ENCODE results near the gene OR5AP2. TPM values are rescaled to one million over a fixed set of nuclear protein-coding genes. Genes with fewer than 3 reads are reported as not detected.
"Not testable (repeated sequence)": the region's sequence is repeated elsewhere in the genome, so short reads cannot be mapped to it uniquely, and the experiment has no call there.

OR5AP2 gene
- total RNA-seq = not detected

DNA sequence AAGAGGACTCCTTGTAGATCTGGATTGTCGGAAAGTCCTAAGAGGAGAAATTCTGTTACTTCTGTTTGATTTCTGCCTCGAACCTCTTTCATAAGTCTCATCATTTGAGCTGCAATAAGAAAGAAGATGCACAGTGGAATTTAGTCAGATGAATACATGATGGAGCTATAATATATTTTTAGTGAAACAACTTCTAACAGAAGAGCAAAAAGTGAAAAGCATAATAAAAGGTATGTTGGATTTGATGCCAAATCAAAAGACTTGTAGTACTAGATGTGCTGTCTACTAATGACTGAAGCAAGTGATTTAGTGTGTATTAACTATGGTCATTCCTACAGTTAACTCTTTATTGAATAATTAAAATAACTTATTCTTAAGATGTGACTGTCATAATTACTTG, at the start of gene OR5AP2:
OR5AP2 (minus strand) TSS at position 101 of the 400 bp plus-strand sequence; CDS start at position 101, 0 bp downstream.
- intact Hi-C loops (cut with DNase I) = no loop called here
- DNase-seq = no peak
- no peaks in the 10 kb centered on the region for H3K4me1 ChIP-seq
- no peaks in the 10 kb centered on the region for H3K27me3 ChIP-seq
- 53 to 60% methylated on average over 2 of the region's 2 CpGs for WGBS, 2 donors
- H3K36me3 ChIP-seq = no peaks in the 10 kb centered on the region
- no peak within 1 kb of the TSS for H3K27ac ChIP-seq
- H3K9me3 ChIP-seq = peaks cover 0 to 3% (median 0%) of the 10 kb centered on the region in 3 donors
- H3K4me3 ChIP-seq = no peak within 1 kb of the TSS
- TF ChIP-seq, protein P1, sequence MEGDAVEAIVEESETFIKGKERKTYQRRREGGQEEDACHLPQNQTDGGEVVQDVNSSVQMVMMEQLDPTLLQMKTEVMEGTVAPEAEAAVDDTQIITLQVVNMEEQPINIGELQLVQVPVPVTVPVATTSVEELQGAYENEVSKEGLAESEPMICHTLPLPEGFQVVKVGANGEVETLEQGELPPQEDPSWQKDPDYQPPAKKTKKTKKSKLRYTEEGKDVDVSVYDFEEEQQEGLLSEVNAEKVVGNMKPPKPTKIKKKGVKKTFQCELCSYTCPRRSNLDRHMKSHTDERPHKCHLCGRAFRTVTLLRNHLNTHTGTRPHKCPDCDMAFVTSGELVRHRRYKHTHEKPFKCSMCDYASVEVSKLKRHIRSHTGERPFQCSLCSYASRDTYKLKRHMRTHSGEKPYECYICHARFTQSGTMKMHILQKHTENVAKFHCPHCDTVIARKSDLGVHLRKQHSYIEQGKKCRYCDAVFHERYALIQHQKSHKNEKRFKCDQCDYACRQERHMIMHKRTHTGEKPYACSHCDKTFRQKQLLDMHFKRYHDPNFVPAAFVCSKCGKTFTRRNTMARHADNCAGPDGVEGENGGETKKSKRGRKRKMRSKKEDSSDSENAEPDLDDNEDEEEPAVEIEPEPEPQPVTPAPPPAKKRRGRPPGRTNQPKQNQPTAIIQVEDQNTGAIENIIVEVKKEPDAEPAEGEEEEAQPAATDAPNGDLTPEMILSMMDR (IDR thresholded peaks at IDR 0.05) = no peak
- no peak for TF ChIP-seq POLR2A (IDR thresholded peaks at IDR 0.05)

DNA sequence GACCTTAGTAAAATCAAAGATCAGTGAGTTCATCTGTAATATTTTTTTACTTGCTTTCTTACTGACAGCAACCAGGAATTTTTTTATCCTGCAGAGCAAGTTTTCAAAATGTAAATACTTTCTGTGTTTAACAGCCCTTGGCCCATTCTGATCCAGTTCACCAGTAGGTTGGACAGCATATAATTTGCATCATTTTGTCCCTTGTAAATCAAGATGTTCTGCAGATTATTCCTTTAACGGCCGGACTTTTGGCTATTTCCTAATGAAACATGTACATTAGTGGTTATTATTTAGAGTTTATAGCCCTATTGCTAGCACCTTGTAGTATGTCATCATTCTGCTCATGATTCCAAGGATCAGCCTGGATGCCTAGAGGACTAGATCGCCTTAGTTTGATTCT, 48.9 kb upstream of the OR5AP2 start:
- H3K27ac ChIP-seq; H3K9me3 ChIP-seq; H3K4me3 ChIP-seq; DNase-seq; intact Hi-C loops (cut with DNase I); H3K4me1 ChIP-seq; H3K36me3 ChIP-seq; H3K27me3 ChIP-seq: not testable (repeated sequence)
- WGBS, 2 donors = 71 to 89% methylated on average over 3 of the region's 3 CpGs

DNA sequence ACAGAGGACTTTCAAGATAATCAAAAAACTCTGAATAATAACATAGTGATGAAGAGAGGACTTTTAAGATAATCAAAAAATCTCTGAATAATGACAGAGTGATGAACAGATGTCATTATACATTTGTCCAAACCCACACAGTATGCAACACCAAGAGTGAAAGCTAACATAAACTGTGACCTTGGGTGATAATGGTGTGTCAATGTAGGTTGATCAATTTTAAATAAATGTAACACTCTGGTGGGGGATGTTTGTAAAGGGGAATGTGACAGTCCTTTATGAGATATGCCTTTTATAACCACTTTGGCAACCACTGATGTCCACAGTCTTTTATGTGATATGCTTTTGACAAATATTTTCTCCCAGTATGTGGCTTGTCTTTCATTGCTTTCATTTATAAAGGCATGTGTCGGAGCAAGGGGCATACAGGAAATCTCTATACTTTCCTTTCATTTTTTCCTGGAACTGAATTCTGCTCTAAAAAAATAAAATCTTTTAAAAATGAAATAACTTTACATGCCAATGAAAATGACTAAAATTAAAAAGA, 46.4 kb upstream of the OR5AP2 start:
- WGBS, 2 donors = 36 to 44% methylated on average over 1 of the region's 1 CpG
- Histone ChIP-seq H3K36me3 (no peaks in the 10 kb centered on the region), H3K4me1 (no peaks in the 10 kb centered on the region), H3K9me3 (no peaks in the 10 kb centered on the region), H3K27me3 (no peaks in the 10 kb centered on the region), H3K4me3 (no peak overlapping the region), H3K27ac (no peak overlapping the region)
- intact Hi-C loops (cut with DNase I) = no loop called here
- TF ChIP-seq POLR2A (IDR thresholded peaks at IDR 0.05) = no peak
- TF ChIP-seq, protein P1 (IDR thresholded peaks at IDR 0.05) = no peak
- no peak for DNase-seq

DNA sequence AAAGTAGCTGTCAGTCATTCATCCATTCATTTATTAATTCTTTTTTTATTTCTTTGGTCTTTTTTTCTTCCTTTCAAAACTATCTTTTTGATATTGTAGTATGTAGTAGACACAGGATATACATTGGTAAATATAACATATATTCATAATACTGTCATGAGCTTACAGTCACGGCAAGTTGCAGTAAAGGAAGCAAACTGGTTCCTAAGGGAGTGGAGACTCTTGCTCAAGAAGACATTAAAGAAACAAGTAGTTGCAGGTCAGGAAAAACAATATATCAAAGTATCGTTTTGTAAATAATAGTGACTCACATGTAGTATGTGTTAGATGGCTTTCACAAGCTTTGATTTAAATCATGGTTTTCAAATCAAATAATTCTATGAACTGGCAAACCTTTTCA, 28.7 kb upstream of the OR5AP2 start:
- Histone ChIP-seq H3K4me1 (no peaks in the 10 kb centered on the region), H3K27ac (no peak overlapping the region)
- 50 to 52% methylated on average over 2 of the region's 2 CpGs for WGBS, 2 donors

DNA sequence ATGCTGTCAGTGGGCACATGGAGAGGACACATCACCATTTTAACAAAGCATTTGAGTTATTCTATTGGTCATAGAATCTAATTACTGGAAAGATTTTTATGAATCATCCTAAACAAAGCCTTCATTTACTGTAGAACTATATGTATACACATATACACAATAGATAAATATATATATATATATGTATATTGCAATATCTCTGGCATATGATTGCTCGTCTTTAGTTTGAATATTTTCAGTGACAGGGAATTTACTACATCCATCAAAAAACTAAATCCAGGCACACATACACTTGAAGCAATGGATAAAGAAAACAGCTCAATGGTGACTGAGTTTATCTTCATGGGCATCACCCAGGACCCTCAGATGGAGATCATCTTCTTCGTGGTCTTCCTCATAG, 21.1 kb upstream of the OR5AP2 start, which contains the start of gene OR5AR1:
OR5AR1 (plus strand) TSS at position 301 of the 400 bp plus-strand sequence; CDS start at position 301, 0 bp downstream.
- H3K4me1 ChIP-seq = no peaks in the 10 kb centered on the region
- no peak within 1 kb of the TSS for H3K4me3 ChIP-seq
- no peak within 1 kb of the TSS for H3K27ac ChIP-seq
- H3K36me3 ChIP-seq = no peaks in the 10 kb centered on the region
- intact Hi-C loops (cut with DNase I) = no loop called here
- 62 to 69% methylated on average over 2 of the region's 2 CpGs for WGBS, 2 donors
- TF ChIP-seq POLR2A (IDR thresholded peaks at IDR 0.05) = no peak
- TF ChIP-seq, protein P1 (IDR thresholded peaks at IDR 0.05) = no peak
- no peaks in the 10 kb centered on the region for H3K27me3 ChIP-seq
- no peak for DNase-seq
- H3K9me3 ChIP-seq = no peaks in the 10 kb centered on the region

More for the DNA sequence above, 28.7 kb upstream of the OR5AP2 start:
- TF ChIP-seq, protein P1 (IDR thresholded peaks at IDR 0.05) = no peak
- no peak for TF ChIP-seq POLR2A (IDR thresholded peaks at IDR 0.05)
- no peak overlapping the region for H3K4me3 ChIP-seq
- no peaks in the 10 kb centered on the region for H3K27me3 ChIP-seq
- intact Hi-C loops (cut with DNase I) = no loop called here
- no peaks in the 10 kb centered on the region for H3K9me3 ChIP-seq
- no peak for DNase-seq
- no peaks in the 10 kb centered on the region for H3K36me3 ChIP-seq

DNA sequence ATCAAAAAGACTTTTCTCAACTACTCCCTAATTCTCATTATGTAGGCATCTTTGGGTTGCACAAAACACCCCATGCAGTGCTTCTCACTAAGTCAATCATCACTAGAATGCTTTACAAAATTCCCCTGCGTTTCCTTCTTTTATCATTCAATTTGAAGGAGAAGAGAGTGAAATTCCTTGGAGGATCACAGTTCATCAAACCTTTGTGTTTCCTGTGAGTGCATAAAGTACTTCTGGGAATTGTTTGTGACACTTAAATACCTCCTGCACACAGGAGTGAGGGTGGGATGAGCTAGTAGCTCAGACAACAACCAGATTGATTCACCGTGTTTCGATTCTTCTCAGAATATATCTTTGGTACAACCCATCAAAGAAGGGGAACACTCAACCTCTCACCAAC, 17.5 kb upstream of the OR5AP2 start:
- Histone ChIP-seq H3K4me3 (no peak overlapping the region), H3K9me3 (no peaks in the 10 kb centered on the region), H3K4me1 (no peaks in the 10 kb centered on the region), H3K27ac (no peak overlapping the region), H3K27me3 (no peaks in the 10 kb centered on the region), H3K36me3 (no peaks in the 10 kb centered on the region)
- intact Hi-C loops (cut with DNase I) = no loop called here
- WGBS, 2 donors = 22 to 25% methylated on average over 3 of the region's 3 CpGs
- no peak for DNase-seq
- TF ChIP-seq POLR2A (IDR thresholded peaks at IDR 0.05) = no peak
- TF ChIP-seq, protein P1 (IDR thresholded peaks at IDR 0.05) = no peak
